HG03095 (cell line): ENCODE data around the gene CEP290.
"Not testable (repeated sequence)": the region's sequence is repeated elsewhere in the genome, so short reads cannot be mapped to it uniquely, and the experiment has no call there.

ENCODE experiments used
- ATAC-seq: cut with Tn5 transposase; IDR thresholded peaks from one replicate; pipeline ENCODE4 v1.9.1; 2021; ENCODE audit warnings: moderate library complexity; ENCODE audit not compliant: unreplicated experiment

Gene CEP290

DNA sequence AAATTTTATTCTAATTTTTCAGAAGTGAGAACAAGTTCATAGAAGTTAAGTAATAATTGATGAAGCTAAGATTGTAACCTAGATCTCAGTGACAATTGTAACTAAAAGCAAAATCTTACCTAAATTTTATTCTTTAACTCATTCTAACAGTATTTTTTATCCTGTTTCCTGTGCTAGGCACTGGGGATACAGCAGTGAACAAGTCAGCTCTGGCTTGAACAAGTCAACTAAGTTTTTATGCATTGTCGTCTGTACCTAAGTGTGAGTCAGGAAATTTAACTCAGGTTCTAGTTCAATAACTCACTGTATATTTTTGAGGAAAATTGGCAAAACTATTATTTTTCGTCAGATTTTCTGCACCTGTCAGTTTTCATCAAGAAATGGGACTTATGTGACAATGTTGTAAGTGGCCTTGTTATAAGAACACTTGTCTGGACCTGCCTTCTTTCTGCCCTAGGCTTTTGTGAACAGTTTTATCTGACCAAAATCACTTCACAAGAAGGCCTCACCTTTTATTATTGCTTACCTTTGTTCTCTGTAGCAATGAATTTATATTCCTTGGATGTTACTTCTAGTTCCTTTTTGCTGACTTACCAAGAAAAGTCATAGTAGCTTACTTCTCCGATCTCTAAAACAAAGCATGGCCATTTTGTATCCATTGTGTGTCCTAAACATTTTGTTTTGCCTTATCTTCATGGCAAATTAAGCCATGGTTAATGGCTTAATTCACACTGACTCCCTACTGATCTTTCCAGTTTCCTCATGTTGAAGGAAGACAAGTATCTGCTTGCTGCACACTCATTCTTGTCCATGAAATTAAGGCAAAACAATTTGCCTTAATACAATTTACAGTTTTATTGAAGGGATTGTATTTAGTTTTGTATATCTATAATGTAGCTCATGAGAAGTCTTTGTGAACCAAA is 2.9 kb upstream of the CEP290 start:
- ATAC-seq: no peak

DNA sequence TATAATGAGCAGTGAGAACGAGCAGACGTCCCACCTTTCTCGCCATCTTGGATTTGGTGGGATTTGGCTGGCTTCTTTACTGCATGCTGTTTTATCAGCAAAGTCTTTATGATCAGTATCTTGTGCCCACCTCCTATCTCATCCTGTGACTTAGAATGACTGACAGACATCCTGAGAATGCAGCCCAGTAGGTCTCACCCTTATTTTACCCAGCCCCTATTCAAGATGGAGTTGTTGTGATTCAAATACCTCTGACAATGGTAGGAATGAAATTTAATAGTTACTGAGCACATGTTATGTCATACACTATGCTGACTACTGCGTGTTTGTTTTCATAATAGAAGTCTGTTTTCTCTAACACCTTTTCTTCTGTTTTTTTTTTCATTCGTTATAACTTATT is 2.1 kb upstream of the CEP290 start:
- no peak for ATAC-seq

DNA sequence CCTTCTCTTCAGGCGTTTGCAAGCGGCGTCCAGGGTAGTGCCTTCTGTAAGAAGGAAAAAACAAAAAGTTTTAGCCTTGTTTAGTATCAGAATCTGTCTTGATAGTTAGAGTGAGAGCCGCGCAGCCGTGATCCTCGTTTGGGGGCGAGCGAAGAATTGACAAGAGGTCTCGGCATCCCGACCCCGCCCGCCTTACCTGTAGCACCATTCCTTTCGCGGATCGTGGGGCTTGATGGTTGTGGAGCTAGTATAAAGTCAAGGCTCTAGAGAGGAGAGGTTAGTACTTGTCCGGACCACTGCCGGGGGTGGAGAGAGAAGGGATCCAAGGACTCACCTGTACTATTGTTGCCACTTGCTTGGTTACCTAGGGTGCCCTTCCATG is 713 bp upstream of the CEP290 start:
- ATAC-seq: peak; percentile 3

DNA sequence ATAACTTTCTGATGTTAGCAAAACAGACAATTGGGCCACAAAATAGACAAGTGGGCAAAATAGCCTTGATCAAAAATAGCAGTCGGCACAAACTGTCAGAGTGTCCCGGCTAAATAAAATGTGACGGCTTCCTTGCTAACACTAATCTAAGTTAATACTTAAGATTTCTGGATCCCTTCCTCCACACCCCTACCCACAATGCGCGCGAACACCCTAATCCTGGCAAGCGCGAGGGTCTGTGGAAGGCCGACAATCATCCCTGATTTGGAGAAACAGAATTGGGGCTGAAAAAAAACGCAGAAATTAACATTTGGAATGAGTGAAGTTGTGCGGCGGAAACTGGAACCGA is 489 bp downstream of the CEP290 start:
- ATAC-seq: no peak

DNA sequence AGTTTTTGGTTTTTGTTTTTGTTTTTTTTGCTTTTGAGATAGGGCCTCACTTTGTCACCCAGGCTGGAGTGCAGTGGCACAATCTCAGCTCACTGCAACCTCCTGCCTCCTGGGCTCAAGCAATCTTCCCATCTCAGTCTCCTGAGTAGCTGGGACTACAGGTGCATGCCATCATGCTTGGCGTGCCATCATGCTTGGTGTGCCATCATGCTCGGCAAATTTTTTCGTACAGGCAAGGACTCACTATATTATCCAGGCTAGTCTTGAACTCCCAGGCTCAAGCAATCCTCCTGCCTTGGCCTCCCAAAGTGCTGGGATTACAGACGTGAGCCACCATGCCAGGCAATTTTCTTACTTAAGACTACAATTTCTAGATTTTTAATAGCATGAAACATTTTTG is 2.2 kb downstream of the CEP290 start:
- not testable (repeated sequence) for ATAC-seq

DNA sequence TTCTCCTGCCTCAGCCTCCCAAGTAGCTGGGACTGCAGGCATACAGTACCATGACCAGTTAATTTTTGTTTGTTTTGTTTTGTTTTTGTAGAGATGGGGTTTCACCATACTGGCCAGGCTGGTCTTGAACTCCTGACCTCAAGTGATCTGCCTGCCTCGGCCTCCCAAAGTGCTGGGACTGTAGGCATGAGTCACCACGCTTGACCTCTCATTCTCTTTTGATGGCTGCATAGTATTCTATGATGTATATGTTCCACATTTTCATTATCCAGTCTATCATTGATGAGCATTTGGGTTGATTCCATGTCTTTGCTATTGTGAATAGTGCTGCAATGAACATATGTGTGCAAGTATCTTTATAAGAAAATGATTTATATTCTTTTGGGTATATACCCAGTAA is 8.7 kb downstream of the CEP290 start:
- ATAC-seq: not testable (repeated sequence)

DNA sequence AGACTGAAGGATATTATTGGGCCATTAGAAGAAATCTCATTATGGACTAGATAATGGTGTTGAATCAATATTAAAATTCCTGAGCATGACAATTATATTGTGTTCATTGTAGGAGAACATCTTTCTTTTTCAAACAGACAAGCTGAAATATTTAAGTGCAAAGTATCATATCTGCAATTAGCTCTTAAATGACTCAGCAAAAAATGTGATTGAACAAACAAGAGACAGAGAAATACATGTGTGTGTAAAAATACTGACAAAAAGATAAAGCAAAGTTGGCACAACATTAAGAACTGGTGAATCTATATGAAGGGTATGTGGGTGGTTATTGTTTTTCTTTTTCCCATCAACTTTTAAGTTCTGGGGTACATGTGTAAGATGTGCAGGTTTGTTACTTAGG is 9.5 kb downstream of the CEP290 start:
- ATAC-seq: no peak

DNA sequence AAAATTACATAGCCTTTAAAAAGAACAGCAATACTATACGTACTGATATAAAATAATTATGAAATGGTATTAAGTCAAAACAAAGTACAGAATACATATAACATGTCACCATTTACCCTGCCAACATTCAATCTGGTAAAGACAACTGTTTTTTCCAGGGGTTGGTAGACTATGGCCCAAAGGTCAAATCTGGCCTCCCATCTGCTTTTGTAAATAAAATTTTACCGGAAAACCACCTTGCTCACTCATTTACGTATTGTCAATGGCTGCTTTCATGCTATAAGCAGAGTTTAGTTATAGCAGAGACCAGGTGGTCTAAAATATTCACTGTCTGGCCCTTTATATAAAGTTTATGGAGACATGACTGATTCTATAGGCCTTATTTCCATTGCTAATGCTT is 14.0 kb downstream of the CEP290 start:
- no peak for ATAC-seq

DNA sequence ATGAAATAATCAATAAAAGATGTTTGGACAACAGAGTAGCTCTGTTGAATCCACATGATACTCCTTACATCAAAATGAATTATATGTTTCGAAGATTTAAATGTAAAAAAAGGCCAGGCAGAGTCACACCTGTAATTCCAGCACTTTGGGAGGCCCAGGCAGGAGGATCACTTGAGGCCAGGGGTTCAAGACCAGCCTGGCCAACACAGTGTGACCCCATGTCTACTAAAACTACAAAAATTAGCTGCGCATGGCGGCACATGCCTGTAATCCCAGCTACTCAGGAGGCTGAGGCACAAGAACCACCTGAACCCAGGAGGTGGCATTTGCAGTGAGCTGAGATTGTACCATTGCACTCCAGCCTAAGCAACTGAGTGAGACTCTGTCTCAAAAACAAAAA is 14.8 kb downstream of the CEP290 start:
- ATAC-seq: no peak

DNA sequence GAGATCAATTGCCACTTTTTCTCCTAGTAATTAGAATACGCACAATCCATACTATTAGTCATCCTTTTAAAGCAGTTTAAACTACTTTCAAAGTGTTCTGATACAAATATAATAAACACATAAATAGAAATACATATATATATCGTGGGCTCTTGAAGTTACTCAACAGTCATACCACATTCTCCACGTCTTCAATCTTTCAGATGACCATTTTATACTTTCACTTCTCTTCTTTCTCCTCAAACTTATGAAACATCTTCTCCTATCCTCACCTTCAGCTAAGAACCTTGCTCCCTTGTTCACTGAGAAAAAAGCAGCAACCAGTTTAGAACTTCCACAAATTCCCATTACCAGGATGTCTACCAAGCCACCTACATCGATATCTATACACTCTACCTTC is 19.2 kb downstream of the CEP290 start:
- ATAC-seq: no peak

DNA sequence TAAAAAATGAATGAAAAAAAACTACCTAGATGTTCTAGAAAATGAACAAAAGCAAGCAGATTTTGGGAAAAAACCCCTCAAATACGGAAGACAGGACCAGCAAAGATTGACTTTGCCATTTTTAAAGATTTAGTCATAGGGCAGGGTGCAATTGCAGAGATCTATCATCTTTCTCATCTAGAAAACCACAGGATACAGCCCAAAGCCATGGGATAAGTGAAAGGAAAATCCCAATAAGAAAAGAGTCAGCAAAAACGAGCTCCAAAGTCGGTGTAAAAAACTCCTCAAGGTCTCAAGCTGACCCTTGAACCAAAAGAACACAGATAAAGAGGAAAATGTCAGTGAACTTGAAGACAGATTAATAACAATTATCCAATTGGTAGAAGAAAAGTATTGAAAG is 28.0 kb downstream of the CEP290 start:
- ATAC-seq: no peak

DNA sequence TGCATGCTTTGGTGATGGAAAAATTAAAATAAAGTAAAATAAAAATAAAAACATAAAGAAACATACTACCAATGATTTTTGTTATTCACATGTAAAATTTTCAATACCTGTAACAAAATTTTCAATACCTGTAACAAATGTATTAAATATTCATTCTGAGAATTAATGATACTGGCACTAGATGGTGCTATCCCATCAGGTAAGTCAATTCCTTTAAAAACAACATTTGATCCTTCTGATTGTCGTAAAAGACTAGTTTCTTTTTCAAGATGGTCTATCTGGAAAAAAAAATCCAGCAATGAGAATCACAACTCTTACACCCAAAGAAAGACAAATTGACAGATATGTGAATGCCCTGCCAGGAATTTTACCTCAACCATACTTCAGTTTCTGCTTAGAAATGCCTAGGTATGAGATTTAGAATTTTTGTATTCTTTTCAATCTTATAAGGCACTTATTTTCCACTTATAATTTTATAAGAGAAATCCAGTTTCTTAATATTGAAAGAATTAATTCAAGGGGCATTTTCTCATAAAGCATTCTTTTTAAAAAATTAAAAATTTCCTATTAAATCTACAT is 30.7 kb downstream of the CEP290 start:
- no peak for ATAC-seq

DNA sequence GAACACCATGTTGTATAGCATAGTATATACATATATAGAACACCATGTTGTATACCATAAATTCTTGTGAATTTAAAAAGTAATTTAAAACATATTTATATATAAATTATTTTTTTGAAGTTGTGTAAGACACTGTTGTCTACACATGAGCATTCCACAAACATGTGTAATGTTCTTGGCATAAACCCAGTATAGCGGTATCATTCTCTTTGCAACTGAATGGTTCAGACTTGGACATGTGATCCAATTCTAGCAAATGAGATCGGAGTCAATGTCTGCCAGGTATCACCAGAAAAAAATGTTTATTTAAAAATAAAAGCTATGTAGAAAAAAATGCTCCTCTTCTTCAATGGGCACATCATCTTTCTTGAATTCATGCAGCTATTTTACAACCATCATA is 33.9 kb downstream of the CEP290 start:
- no peak for ATAC-seq

DNA sequence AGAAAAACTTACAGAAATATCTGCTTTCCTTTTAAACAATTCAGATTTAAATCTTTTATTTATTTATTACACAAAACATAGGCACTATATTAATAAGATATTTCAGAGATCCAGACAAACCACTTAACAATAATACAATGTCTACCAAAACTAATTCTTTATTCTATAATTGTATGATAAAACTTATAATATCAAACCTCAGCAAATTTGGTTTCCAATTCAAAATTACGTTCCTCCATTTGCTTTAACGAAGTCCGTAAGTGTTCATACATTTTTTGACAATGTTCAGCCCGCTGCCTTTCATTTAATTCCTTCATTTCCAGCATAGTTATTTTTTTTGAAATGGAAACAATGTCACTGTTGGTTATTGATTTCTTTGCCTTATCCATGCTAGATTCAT is 48.3 kb downstream of the CEP290 start:
- ATAC-seq: no peak

DNA sequence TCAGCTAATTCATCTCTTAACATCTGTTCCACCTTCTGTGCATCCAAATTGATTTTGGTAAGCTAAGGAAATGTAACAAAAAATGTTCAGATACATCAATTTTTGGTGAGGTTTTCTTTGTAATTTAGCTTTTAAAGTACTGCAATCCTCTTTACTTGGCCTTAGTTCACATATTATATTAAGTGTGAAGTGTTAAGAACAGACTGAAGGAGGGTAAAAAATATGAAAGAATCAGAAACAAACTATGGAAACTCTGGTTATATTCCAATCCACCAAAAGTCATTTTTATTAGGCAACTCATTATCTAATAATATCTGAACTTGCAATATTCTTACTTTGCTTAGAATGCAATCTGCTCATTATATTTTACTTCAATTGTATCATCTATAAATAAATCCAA is 49.1 kb downstream of the CEP290 start:
- no peak for ATAC-seq

DNA sequence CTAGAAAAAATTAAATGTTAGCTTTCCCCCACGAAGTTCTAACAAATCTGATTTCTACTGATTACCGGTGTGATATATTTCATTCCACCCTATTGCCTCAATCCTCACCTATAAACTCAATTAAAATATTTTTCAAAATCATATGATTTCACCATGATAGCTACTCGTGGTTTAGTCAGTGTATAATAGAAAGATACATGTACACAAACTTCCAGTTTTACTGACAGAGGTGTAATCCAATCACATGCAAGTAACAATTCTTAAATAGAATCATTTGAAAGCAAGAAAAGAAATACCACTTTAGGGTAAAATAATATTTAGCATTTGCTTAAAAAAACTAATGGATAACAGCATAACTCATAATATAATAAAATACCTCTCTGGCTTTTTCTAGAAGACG is 57.7 kb downstream of the CEP290 start:
- no peak for ATAC-seq

DNA sequence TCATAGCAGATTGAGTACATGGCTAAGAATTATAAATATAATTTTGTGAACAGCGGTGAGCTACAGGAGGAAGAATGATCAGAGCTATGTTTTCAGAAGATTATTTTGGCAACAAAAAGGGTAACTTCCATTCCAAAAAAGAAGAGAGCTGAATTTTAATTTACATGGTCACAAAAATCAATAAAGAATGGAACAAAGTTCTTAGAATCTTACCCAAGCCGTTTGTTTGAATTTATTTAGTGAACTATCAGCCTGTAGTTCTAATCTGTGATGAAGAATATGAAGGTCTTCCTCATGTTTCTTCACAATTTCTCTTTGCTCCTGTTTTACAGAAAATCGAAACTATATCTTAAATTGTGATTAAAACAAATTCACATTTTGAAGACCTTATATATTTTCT is 58.3 kb downstream of the CEP290 start:
- no peak for ATAC-seq

DNA sequence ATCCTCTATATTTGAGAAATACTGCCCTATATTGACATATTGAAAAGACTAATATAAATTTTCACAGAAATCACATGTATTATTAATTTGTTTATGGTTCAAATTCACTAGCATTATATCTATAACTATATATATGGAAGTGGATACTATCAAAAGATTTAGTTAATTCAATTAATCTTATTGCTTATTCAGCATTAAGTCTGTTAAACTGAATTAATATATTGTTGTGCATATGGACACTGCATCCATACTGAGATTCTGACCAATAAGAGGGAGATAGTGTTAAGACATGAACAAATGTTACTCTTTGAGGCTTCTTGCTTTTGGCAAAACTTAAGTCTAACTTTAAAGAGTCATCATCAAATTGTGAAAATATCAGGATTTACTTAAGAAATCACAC is 60.6 kb downstream of the CEP290 start:
- ATAC-seq: no peak

DNA sequence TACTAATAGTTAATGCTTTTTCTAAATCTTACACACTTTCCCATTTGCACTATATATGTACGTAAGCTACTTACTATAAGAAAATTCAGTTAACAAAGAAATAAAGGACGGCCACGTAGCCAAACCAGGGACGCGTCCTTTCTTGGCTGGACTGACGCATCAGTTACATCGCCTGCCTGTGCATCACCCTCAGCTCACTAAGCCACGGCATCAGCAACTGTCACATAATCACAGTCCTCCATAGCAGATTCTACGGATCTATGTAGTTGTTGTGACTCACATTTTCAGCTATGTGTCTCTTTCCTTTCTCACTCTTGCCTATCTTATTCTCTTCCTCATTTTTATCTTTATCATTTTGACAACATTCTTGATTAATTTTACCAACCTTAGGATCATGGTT is 74.6 kb downstream of the CEP290 start:
- ATAC-seq: no peak

DNA sequence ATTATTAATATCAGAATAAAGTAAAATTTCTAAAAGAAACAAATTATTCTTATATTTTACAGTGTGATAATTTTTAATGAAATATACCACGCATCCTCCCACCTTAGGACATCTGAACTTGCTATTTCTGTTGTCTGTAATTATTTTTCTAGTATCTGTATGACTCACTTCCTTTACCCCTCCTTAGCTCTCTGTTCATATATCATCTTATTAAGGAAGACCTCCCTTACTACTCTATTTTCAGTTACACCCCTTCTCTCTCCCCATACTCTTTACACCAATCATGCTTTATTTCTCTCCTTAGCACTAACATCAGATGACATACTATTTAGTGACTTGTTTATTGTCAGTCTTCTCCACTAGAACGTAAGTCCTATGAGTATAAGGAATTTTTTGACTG is 78.5 kb downstream of the CEP290 start:
- peak; percentile 85 for ATAC-seq

DNA sequence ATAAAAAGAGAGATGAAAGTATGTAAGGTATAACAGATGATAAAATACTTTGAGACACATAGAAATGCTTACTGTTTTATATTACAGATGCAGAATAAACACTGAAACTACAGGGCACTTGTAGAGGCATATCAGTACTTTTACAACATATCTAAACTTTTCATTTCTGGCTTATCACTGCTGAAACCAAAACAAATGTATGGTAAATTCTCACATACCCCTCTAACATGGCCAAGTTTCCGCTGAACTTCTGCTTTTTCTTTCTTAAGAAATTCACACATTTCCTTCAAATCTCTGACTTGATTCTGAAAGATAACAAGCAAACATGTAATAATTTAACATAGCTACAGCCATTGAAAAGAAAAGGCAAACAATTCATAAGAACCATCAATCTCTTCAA is 79.4 kb downstream of the CEP290 start:
- peak; percentile 70 for ATAC-seq

DNA sequence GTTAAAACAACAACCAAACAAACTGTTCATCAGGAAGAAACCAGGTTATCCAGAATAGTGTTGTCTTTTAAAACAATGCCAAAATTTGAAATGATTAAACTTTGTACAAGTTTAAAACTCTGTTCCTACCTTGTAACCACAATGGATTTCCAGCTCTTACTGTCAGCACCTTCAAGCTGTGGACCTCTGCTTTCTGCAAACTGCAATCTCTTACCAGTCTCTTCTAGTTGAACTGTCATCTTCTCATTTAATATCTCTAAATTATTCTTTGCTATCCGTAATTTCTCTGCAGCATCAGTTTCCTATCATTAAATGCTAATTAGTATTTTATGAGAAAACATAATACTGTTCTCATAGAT is 83.2 kb downstream of the CEP290 start:
- ATAC-seq: no peak
